Right renal cortex interstitium (tissue), 3 donors: Measurements from ENCODE around the gene PSMD6. TPM values are rescaled to one million over a fixed set of nuclear protein-coding genes. Genes with fewer than 3 reads are reported as not detected.

Source experiments
- DNase-seq, 3 donors: peaks; one replicate each; pipeline ENCODE4 v3.0.0-alpha.2; 2013; ENCODE audit warnings: low read depth in 3 of 3, low spot score in 2 of 3
- polyA plus RNA-seq, 3 donors: library from polyadenylated mRNA; unstranded; fragments of 120-200 nt; gene quantifications; one replicate each; pipeline ENCODE4 v1.2.1, GENCODE V29; 2013; ENCODE audit not compliant: insufficient read length in 3 of 3

PSMD6 gene
- polyA plus RNA-seq: 100 to 1,000 TPM; 122 to 125 (median 124) TPM

DNA sequence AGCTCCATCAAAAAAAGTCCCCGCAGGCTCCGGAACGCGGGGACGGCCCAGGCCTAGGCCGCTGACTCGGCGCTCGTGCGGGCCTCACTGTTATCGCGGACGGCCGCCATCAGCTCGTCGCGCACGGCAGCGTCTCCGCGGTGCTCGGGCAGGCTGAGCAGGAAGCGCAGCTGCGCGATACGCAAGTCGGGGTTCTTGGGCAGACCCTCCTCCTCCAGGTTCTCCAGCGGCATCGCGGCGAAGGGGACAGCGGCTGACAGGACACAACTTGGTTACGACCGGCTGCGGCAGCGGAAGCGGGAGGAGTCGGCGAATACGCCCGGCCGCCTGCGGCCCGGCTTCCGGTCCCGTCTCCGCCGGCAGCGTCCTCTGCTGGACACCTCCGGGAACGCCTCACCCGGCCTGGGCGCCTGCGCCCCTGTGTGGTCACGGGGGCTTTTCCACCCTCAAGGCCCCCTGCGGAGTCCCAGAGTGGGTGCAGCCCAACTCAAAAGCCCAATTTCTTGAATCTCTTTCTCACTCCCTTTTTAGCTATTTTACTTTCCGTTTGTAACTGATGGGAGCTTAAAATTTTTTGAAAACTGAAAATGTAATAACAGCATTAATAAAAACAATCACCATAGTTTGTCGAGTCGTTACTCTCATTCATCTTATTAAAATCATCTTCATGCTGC lies at the start of gene PSMD6:
PSMD6 (minus strand) TSS at position 308 of the 674 bp plus-strand sequence; CDS start at position 233, 75 bp downstream.
- DNase-seq: peak; percentile 73 to 78 (median 74)

GRCh38 chr3:64072126-64072525 lies 48.8 kb upstream of the PSMD6 start:
- DNase-seq: no peak

- DNase-seq: no peak
Measured at GRCh38 chr3:64070704-64071103, 47.4 kb upstream of the PSMD6 start.

GRCh38 chr3:64067506-64068346 lies 44.4 kb upstream of the PSMD6 start:
- no peak for DNase-seq

DNA sequence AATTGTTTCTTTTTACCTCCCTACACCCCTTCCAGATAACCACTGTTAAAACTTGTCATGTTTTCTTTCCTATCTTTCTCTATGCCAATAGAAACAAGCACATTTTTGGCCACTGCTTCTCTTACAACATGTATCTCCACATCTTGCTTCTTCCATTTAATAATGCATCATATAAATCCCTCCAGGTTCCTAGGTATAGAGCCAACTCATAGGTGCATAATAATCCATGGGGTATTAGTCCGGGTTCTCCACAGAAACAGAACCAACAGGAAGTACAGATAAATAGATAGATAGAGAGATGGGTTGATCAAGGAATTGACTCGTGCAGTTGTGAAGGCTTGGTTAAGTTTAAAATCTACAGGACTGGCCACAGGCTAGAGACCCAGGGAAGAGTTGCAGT lies 41.5 kb upstream of the PSMD6 start:
- no peak for DNase-seq

- DNase-seq: no peak
Measured at GRCh38 chr3:64063983-64064438, 40.7 kb upstream of the PSMD6 start.

DNA sequence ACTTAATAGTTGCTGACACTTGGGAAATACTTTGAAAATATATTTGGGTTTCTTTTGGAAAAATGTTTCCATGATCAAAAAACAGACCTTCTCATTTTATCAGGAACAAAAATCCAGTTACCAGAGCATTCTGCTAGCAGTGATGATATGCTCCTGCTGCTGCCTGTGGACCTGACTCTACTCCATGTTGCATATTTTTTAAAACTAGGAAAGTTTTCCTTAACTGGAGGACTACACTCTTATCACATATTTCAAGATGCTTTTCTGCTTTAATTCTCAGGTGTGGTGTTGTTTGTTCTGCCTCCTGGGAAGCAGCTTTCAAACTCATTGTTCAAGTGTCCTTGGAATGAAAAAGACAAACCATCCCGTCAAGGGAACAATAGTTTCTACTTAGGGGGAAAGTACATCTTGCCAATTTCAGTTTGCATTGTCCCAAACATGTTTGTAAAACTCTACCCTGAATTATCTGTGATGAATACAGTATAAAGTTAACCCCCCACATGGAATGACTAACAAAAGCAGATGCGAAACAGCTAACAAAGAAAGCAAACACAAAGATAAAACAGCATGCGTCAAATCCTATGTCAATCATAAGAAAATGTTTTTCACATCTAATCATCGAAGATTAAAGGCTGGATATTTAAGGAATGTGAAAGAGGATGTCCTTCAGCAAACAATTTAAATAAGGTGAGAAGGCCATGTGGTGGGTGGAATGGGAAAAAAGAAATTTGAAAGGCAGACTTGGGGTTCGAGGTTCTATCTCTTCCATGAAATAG lies 40.1 kb upstream of the PSMD6 start:
- DNase-seq: no peak

- no peak for DNase-seq
Measured at GRCh38 chr3:64061628-64062027, 38.3 kb upstream of the PSMD6 start.

DNA sequence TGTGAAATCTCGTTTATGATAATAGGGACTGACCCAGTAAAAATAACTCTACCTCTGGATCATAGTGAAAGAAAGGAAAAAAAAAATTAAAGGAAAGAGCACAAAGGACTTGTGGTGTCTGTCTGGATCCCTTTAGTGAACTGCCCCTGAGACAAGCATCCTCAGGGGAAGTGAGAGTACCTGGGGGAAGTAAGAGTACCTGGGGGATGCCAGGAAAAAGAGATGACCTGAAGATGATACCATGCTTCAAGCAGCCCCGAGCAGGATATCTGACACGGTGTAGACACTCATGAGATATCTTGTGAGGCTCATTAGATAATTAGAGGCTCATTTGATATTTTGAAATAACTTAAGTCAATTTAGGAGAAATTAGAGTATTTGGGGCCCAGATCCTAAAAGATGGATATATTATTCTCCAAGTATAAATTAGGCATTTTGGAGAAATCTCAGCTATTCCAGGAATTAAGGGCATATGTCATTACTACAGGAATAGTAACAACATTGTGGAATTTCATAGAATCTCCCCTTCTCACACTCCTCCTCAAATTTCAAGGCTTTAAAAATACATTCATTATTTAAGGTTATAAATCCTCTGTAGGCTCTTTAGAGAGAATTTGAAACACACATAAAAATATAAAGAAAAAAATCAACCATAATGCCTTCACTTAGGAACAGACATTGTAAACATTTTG lies 36.3 kb upstream of the PSMD6 start:
- DNase-seq: no peak

- DNase-seq: no peak
Measured at GRCh38 chr3:64058566-64058965, 35.3 kb upstream of the PSMD6 start.

DNA sequence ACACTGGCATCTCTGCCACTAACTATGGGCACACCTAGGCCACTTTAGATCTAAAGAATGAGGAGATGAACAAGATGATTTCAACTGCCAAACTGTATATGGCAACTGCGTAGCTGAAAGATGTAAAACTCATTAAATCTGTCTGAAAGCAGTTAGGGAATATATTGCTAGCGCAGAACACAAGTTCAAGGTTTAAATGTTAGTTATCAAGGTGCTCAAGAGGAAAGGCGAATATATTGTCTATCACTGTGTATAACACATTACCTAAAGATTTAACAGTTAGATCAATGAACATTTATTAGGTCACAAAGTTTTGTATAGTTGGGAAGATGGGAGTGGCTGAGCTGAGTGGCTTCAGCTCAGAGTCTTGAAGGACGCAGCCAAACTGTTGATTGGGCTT lies 33.9 kb upstream of the PSMD6 start:
- no peak for DNase-seq

- DNase-seq: no peak
Measured at GRCh38 chr3:64056606-64057180, 33.4 kb upstream of the PSMD6 start.

- DNase-seq: no peak
Measured at GRCh38 chr3:64055076-64055475, 31.8 kb upstream of the PSMD6 start.

GRCh38 chr3:64054488-64054887 lies 31.2 kb upstream of the PSMD6 start:
- DNase-seq: no peak

GRCh38 chr3:64053581-64053980 lies 30.3 kb upstream of the PSMD6 start:
- DNase-seq: no peak

- DNase-seq: no peak
Measured at GRCh38 chr3:64053117-64053516, 29.8 kb upstream of the PSMD6 start.

DNA sequence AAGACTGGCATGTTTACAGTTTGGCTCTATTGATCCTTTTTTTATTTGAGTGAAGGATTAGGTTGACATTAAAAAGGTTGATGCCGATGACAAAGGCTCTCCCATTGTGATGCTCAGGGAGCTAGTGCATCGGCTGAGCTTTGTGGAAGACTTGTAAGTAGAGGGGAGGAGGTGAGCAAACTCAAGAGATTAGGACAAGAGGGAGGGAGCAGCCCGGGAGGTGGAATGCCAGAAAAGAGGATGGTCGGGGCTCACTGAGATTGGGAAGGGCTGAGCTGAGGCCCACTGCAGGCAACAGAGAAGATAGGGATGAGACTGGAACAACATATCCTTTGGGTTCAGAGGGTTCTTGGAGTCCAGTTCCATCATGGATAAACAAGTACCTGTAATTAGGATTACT lies 26.5 kb upstream of the PSMD6 start:
- no peak for DNase-seq

GRCh38 chr3:64049136-64049535 lies 25.8 kb upstream of the PSMD6 start:
- no peak for DNase-seq

DNA sequence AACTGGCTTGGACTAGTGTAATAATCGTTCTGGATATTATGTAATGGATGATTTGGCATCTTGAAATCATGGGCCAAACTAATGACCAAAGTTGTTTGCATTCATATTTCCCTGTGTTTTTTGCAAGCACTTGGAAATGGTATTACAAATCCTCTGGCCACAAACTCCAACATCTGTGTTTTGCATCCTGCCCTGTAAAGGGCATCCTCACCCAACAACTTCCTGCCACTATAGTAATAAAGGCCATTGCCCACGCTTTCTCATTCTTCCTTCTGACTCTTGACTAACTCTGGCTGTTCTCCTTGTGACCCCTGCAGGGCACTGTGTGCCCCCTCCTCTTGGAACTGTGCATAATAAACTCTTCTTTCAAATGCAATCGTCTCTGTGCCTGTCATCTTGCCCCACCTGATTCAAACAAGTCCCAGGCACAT lies 25.4 kb upstream of the PSMD6 start:
- DNase-seq: no peak

DNA sequence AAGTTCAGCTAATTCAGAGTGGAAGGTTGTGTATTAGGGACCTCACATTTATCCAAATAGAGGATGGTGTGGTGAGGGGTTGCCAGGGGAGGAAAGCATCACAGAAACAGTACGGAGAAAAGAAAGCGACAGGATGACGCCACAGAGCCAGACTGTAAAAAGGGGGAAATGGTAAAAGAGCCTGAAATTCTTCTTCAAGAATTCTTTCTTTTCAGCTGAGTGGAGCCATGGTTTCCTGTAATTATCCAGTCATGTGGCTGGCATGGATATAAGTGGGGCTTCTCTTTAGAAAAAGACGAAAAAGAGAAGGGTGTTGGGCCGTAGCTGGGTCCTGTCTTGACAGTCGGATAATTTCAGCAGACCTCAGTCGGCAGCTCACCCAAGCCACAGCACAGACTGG lies 24.5 kb upstream of the PSMD6 start:
- DNase-seq: no peak
